GM12872 (cell line): Measurements from ENCODE around the gene EDA.

Experiments used
- CTCF ChIP-seq: IDR thresholded peaks from 3 replicates; pipeline ENCODE4 v1.5.1; 2011; ENCODE audit warnings: low read depth, mild to moderate bottlenecking, low read length, moderate library complexity; ENCODE audit not compliant: insufficient read depth

EDA gene

DNA sequence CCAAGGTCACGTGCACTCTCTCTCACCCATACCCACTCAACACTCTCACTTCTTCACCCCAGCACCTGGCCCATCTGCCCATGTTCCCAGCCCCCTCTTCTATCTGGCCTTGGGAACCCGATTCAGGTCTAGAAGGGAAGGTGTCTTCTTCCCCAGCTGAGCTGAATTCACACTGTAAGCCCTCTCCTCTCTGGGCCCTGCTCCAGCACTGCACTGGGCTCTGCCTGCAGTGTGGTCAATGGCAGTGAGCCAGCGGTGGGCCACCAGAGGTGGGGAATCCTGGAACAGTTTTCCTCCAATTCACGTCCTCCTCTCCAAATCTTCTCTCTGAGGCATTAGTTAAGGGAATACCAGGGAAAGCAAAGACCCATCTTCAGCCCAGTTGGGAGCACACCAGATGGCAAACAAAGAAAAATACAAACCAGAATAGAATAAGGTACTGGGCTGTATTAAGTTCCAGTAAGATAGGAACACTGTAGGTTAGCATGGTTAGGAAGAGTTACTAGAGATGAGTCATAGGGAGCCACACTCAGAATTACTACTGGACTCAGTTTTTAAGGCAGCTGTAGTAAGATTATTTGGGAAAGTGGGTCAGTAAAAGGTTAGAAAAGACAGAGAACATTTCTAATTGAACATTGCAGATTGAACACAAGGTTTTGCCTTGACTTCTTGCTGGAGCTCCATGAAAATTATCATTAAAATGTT lies 428.8 kb downstream of the EDA start:
- TF ChIP-seq CTCF = no peak

GRCh38 chrX:70046978-70047377 lies 431.1 kb downstream of the EDA start:
- TF ChIP-seq CTCF = no peak

DNA sequence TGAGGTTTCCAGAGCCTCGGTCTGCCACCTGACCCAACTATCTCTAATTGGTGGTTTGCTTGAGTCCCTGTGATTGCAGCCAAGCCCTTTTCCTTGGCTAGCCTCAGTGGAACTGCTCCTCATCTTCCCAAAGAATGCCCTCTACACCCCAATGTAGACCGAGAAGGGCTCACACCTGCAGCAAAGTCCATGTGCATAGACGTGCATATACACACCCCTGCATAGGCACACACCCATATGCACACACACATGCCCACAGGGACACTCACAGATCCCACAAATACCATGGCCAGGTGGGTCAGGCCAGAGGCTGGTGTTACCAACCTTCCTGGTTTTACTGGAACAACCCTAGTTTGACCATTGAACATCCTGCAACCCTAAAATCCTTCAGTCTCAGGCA lies 433.5 kb downstream of the EDA start:
- TF ChIP-seq CTCF = no peak

GRCh38 chrX:70049925-70050324 lies 434.0 kb downstream of the EDA start, which contains the start of gene AWAT2:
AWAT2 (minus strand) TSS chrX:70049938; CDS start chrX:70049932, 6 bp downstream.
- no peak for TF ChIP-seq CTCF

DNA sequence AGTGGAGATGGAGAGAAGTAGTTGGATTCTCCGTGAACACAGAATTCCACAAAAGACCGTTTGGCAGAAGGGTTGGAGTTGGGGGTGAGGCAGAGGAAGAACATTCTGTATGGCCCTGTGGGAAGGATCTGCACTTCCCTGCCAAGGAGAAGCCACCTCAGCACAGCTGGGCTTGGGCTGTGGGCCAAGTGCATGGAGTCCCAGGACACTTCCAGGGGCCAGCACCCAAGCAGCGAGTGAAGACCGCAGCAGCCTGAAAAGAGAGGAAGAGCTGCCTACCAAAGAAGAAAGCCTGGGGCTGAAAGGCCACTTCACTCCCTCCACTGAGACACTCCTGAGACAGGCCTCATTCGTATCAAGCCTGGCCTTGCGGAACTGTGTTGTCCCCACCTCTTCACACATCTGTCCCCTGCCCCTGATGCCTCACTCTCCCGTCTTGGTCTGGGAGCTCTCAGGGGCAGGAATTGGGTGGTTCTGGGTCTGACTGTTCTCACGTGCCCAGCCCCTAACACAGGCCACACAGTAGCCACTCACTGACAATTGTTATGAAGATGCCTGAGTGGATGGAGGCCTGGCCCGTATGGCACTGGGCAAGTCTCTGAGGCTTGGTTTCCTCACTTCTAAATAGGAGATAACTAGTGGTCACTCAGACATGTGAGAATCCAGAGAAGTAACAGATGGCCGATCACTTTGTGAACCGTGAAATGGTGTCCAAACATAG lies 437.1 kb downstream of the EDA start:
- TF ChIP-seq CTCF = no peak

GRCh38 chrX:70054391-70054790 lies 438.5 kb downstream of the EDA start:
- TF ChIP-seq CTCF = no peak

GRCh38 chrX:70062076-70062475 lies 446.2 kb downstream of the EDA start, which contains the start of gene OTUD6A:
OTUD6A (plus strand) TSS chrX:70062457; CDS start chrX:70062525, 68 bp downstream.
- no peak for TF ChIP-seq CTCF
